Mesodermal cell (in vitro differentiated cells): Measurements from ENCODE around the gene BLOC1S6.
"Not testable (repeated sequence)": the region's sequence is repeated elsewhere in the genome, so short reads cannot be mapped to it uniquely, and the experiment has no call there.

Experiments
- H3K27ac ChIP-seq: 2 replicates; pipeline ENCODE4 v1.7.0; 2013; ENCODE audit warnings: mild to moderate bottlenecking, low read depth, low read length, moderate library complexity; ENCODE audit not compliant: severe bottlenecking
- H3K36me3 ChIP-seq: 2 replicates; pipeline ENCODE4 v1.7.1; 2013; ENCODE audit warnings: mild to moderate bottlenecking, low read length, moderate library complexity; ENCODE audit not compliant: control insufficient read depth, insufficient read depth
- H3K4me1 ChIP-seq: one replicate; pipeline ENCODE4 v1.7.1; 2013; ENCODE audit warnings: mild to moderate bottlenecking, low read length; ENCODE audit not compliant: insufficient read depth, control insufficient read depth, poor library complexity, severe bottlenecking
- H3K4me3 ChIP-seq: 2 replicates; pipeline ENCODE4 v1.7.0; 2013; ENCODE audit warnings: low read length, control low read depth, mild to moderate bottlenecking; ENCODE audit not compliant: insufficient read depth, poor library complexity, severe bottlenecking; ENCODE audit errors: extremely low read depth
- H3K9me3 ChIP-seq: 2 replicates; pipeline ENCODE4 v1.7.1; 2013; ENCODE audit warnings: mild to moderate bottlenecking, low read length, moderate library complexity; ENCODE audit not compliant: control insufficient read depth
- WGBS, 2 experiments: methylation state at CpG; one replicate each; pipeline ENCODE4 v1.1.5; 2013; ENCODE audit warnings: missing lambda C conversion rate in 2 of 2; ENCODE audit not compliant: insufficient coverage in 2 of 2; 5-methylcytosine and 5-hydroxymethylcytosine counted together

Gene BLOC1S6

DNA sequence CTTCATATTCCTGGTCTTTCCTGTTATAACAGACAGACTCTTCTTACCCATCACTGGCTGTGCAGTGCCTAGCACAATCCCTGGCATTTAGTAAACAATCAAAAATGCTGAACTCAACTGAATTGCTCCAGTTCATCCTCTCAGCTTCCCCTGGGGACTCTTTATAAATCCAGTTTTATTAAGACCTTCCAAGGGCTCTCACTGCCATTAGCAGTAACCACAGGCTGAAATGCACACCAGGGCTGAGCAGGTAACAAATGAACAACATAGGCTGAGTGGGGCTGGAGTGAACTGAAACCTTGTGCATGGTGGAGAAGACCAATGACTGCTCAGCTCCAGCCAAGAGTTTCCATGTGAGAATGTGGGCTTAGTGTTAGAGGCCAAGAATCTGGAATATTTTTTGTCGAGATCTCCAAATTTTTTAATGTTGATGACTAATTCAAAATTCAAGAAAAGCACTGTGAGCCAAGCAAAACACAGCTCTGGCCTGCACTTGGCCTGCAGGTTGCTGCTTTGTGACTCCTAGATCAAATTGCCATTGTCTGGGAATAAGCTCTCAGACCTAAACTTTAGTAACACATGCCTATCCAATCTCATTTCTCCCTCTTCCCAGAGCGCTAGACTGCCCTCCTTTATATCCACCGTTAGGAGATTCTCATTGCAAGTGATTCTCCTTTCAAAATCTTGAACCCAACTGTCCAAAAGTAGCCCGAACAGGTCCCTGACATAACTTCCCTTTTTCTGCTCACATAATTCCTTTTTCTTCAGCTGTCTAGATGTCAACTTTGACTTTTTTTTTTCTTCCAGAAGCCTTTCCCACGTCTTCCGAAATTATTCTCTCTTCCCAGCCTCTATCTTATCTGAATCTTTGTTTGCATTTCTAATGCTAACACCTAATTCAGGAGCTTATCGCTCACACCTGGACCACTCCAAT is 55.1 kb downstream of the BLOC1S6 start:
- H3K36me3 ChIP-seq = no peaks in the 10 kb centered on the region
- 74 to 79% methylated on average over 7 of the region's 7 CpGs for WGBS, 2 experiments
- H3K27ac ChIP-seq = no peak overlapping the region
- H3K4me1 ChIP-seq = no peaks in the 10 kb centered on the region
- no peaks in the 10 kb centered on the region for H3K9me3 ChIP-seq
- H3K4me3 ChIP-seq = no peak overlapping the region

DNA sequence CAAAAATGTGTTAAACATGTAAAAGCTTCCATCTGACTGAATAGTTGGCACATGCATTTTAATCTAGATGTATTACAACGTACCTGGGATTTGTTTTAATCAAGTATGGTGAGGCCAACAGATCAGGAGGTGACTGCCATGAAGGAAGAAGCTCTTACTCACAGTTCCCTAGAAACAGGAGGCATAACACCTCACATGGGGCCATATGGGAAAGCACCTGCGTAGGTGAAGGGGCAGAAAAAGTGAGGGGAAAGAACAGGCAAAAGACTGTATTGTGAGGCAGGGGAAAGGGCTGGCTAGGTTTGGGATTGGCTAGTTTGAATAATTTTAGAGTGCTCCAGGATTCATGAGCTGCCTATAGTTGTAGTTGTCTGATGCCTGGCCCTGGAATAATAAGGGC is 57.3 kb downstream of the BLOC1S6 start:
- no peaks in the 10 kb centered on the region for H3K4me1 ChIP-seq
- 22 to 55% methylated on average over 1 of the region's 2 CpGs for WGBS, 2 experiments
- no peak overlapping the region for H3K4me3 ChIP-seq
- H3K27ac ChIP-seq = no peak overlapping the region
- no peaks in the 10 kb centered on the region for H3K9me3 ChIP-seq
- no peaks in the 10 kb centered on the region for H3K36me3 ChIP-seq

GRCh38 chr15:45645026-45645980 is 58.1 kb downstream of the BLOC1S6 start:
- no peaks in the 10 kb centered on the region for H3K4me1 ChIP-seq
- WGBS, 2 experiments = 95 to 98% methylated on average over 8 of the region's 9 CpGs
- H3K9me3 ChIP-seq = no peaks in the 10 kb centered on the region
- no peak overlapping the region for H3K4me3 ChIP-seq
- no peak overlapping the region for H3K27ac ChIP-seq
- no peaks in the 10 kb centered on the region for H3K36me3 ChIP-seq

DNA sequence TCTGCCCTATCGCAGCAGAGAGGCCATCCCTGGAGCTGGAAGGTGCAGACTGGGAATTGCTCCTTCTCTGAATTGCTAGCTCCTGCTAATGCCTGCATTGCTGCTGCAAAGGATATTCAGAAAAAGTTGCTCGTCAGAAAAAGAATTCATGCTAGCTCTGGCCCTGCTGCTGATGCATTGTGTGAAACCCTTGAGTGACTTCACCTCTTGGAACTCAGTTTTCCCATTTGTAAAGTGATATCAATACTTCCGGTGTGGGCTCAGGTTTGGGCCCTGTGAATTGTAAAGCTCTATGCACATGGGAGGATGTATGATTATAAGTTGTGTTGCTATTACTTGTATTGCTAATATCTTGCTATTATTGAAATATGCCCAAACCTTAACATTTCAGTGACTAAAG is 59.0 kb downstream of the BLOC1S6 start:
- Histone ChIP-seq H3K4me1 (no peaks in the 10 kb centered on the region), H3K4me3 (no peak overlapping the region), H3K9me3 (no peaks in the 10 kb centered on the region), H3K36me3 (no peaks in the 10 kb centered on the region), H3K27ac (no peak overlapping the region)
- 93 to 100% methylated on average over 2 of the region's 3 CpGs for WGBS, 2 experiments

DNA sequence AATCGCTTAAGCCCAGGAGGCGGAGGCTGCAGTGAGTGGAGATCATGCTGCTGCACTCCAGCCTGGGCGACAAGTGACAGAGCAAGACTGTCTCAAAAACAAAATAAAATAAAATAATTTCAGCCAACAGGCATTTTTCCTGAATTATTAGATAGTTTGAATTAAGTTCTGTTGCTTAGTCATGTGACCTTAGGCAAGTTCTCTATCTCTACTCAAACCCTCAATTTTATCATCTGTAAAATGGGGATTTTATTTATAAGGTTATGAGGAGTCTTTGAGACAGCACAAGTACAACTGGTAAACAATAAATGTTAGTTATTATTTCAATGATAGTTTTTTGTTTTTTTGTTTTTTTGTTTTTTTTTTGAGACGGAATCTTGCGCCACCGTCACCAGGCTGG is 60.6 kb downstream of the BLOC1S6 start:
- no peak overlapping the region for H3K27ac ChIP-seq
- 97 to 100% methylated on average over 3 to 5 of the region's 6 CpGs for WGBS, 2 experiments
- H3K36me3 ChIP-seq = no peaks in the 10 kb centered on the region
- H3K4me1 ChIP-seq = no peaks in the 10 kb centered on the region
- H3K9me3 ChIP-seq = no peaks in the 10 kb centered on the region
- no peak overlapping the region for H3K4me3 ChIP-seq

DNA sequence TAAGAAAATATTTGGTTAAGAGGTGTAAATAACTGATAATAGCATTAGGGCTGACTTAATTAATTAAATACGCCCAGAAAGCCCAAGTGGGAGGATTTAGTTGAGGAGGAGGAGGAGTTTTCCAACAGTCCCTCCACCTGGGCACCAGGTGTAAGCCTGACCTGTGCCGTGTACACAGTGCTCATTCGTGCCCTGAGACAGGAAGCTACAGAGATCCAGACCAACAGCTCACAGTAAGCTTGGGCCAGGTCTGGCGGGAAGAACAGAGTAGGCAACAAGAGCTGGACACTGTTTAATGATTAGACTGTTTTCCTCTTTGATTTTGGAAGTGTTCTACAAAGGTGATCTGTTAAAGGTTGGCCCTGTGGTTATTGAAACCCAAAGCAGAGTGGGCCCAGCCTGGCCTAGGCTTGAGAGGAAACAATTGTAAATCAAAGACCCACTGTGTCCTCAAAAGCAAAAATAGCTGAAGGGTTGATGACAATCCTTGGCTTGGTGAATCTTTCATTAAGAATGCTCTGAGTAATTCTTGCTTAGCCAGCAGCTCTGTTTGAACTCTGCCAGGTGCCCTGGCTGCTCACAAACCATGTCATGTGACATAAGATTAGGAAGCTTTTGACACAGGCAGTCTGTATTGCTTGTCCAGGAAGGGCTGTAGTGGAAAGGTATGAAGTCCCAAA is 61.5 kb downstream of the BLOC1S6 start:
- Histone ChIP-seq H3K9me3 (no peaks in the 10 kb centered on the region), H3K4me1 (no peaks in the 10 kb centered on the region), H3K27ac (no peak overlapping the region), H3K36me3 (no peaks in the 10 kb centered on the region), H3K4me3 (no peak overlapping the region)
- 91 to 100% methylated on average over 4 of the region's 4 CpGs for WGBS, 2 experiments

DNA sequence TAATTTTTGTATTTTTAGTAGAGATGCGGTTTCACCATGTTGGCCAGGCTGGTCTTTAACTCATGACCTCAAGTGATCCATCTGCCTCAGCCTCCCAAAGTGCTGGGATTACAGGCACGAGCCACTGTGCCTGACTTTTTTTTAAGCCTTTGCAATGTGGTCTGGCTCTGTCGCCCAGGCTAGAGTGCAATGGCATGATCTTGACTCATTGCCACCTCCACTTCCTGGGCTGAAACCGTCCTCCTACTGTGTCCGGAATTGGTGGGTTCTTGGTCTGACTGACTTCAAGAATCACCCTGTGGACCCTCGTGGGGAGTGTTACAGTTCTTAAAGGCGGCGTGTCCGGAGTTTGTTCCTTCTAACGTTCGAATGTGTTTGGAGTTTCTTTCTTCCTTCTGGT is 62.8 kb downstream of the BLOC1S6 start:
- H3K36me3 ChIP-seq, H3K4me3 ChIP-seq, H3K27ac ChIP-seq, H3K4me1 ChIP-seq, H3K9me3 ChIP-seq: not testable (repeated sequence)
- WGBS, 2 experiments = 92 to 97% methylated on average over 11 of the region's 11 CpGs

DNA sequence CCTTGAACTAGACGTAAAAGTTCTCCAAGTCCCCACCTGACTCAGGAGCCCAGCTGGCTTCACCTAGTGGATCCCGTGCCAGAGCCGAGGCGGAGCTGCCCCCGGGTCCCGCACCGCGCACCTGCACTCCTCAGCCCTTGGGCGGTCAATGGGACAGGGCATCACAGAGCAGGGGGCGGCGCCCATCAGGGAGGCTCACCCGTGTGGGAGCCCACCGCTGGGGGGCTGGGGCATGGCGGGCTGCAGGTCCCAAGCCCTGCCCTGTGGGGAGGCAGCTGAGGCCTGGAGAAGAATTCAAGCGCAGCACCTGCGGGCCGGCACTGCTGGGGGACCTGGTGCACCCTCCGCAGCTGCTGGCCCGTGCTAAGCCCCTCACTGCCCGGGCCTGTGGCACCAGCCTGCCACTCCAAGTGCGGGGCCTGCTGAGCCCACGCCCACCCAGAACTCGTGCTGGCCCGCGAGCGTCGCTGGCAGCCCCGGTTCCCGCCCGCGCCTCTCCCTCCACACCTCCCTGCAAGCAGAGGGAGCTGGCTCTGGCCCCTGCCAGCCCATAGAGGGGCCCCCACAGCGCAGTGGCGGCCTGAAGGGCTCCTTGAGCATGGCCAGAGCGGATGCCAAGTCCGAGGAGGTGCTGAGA is 63.8 kb downstream of the BLOC1S6 start:
- H3K4me3 ChIP-seq = no peak overlapping the region
- H3K27ac ChIP-seq = no peak overlapping the region
- 95 to 97% methylated on average over 20 to 33 of the region's 35 CpGs for WGBS, 2 experiments
- H3K36me3 ChIP-seq = no peaks in the 10 kb centered on the region
- H3K9me3 ChIP-seq = no peaks in the 10 kb centered on the region
- no peaks in the 10 kb centered on the region for H3K4me1 ChIP-seq

DNA sequence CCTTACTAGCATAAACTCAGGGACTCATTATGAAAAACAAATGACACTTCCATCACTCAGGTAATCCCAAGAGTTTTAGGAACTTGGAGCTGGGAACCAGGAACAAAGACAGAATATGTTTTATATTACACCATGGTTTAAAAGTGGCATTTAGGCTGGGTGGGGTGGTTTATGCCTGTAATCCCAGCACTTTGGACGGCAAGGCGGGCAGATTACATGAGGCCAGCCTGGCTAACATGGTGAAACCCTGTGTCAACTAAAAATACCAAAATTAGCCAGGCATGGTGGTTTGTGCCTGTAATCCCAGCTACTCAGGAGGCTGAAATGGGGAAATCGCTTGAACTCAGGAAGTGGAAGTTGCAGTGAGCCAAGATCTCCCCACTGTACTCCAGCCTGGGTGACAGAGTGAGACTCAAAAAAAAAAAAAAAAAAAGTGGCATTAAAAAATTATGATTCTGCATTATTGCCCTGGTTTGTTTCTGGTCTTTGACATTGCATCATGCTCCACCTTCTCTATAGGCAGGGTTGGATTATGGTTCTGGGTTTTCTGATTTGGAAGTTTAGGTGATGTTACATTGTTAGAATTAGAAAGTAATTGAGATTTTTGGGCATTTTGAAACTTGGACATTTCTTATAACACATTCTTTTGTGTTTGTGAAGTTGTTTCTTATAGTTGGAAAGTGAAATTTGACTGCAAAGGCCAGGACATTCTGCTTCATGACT is 66.7 kb downstream of the BLOC1S6 start:
- Histone ChIP-seq H3K36me3 (no peaks in the 10 kb centered on the region), H3K9me3 (no peaks in the 10 kb centered on the region), H3K27ac (no peak overlapping the region), H3K4me1 (no peaks in the 10 kb centered on the region), H3K4me3 (no peak overlapping the region)
- WGBS, 2 experiments = 90% methylated on average over 3 of the region's 3 CpGs; no CpG with 5 or more reads in 1 of the 2 experiments
